Stimulated activated CD4-positive, alpha-beta T cell treated with anti-CD3 and anti-CD28 coated beads, Interleukin-15, amount 100 ng/mL, for 1 hour (primary cell): ENCODE data around the gene LPCAT3.

ENCODE experiments used
- DNase-seq, 2 donors: peaks; one replicate each; pipeline ENCODE4 v3.0.0-alpha.2; 2020; ENCODE audit warnings: low read depth in 1 of 2, low spot score in 1 of 2

The LPCAT3 gene

DNA sequence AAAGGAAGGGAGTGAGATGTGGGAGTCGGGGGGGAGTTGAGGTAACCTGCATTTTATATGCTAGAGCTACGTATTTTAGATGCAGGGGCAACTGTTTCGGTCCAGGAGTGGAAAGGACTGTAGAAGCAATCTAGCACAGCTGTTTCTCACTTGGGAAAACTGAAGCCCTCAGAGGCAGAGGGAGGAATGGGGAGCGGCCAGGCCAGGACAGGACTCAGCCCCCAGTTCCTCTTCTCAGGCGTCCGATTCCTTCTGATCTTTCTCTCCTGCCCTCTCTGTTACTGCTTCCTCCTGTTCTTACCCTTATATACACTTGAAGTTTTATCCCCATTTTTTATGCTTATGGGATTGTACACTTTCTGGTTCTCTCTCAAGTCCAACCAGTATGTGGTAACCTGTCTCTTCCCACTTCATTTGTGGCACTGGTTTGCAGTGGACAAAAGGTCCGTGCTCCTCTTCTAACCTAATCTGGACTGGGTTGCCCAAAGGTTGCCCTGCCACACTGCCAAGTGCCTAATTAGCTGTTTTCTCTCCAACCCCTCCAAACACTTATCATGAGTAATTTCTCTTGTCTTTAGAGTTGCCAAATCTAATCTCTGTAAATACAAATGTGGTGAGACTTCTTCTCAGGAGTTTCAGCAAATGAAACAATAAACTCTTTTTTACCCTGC is 16.2 kb downstream of the LPCAT3 start:
- no peak for DNase-seq

DNA sequence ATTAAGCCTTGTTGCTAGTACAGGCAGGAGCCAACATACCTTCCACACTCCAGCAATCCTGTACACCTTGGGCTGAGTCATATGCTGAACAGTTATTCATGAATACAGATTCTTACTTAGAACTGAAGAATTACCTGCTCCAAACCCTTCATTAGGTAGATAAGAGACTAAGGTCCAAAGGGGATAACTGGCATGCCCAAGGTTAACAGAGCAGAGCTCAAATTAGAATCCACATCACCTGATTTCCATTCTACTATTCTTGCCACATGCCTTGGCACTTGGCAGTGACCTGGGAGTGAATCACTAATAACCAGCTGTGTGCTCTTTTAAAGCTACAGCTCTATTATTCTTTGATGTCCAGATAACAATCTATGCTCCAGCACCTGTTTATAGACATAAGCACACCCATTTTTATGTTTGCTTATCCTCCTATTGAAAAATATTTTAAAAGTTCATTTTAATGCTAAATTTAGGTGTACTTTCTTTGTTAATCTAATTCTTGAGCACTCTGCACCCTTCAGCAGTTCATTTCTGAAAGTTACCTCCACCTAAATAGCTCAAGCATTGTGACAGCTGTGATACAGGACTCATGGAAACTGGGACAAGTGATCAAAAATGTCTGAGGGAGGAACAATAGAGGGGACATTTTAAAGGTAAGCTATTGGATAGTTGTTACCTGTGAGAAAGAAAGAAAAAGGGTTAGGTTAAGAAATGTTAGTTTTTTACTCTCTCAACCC is 19.4 kb downstream of the LPCAT3 start:
- DNase-seq = no peak

DNA sequence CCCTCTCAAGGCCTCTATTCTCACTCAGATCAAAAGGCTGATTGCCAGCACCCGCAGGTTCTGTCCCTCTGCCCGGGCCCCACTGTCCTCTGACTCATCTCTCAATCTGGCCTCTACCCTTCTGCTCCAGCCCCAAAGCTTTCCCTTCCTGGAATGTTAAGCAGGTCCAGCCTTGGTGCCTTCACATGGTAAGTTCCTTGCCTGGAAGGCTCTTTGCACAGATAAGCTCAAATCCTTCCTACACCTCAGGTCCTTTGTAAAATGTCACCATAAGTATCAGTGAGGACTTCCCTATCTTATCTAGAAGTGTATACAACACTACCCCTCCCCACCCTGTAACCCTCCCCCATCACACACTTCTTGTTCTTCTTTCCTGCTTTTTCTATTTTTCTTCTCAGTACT is 22.2 kb downstream of the LPCAT3 start:
- DNase-seq = no peak

DNA sequence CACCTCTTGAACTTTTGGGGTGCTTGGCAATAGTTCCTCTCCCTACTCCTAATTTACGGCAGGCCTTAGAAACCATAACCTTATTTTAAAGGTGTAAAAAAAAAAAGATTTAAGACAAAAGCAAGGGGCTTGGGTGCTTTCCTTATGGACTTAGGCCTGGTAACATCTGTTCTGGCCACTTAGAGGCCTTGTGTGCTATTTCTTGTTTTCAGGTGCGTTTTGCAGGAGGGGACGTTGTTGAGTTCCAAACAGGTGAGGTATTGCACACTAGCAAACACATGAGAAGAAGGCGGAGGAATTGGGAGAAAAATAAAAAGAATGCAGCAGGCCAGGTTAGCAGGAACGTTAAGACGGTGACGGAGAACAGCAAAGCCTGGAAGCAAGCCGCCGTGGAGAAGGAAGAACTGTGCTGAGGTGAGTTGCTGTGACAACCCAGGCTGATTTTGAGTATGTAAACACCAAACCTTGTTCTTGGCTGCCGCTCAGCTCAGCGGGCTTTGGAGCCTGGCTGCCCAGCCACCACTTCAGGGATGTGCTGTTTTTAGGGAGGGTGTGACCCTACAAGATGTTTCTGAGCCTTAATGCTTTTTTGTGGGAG is 30.2 kb downstream of the LPCAT3 start:
- DNase-seq = no peak

DNA sequence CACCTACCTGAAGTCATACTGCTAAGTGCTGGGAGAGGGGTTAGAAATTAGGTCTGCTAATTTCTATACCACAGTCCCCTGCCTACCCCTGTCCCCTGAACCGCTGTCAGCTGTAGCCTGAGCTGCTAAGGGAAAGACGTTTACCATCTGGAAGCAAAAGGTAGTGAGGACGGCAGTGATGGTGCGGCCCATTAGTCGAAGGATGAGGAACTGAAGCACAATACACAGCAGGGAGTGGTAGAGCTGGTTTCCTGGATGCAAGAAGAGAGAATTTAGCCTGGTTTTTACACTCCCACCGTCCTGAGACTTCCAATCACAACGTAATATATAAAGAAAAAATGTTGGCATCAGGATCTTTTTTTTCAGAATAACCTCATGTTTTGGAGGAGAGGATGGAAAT is 35.7 kb downstream of the LPCAT3 start:
- DNase-seq = no peak

DNA sequence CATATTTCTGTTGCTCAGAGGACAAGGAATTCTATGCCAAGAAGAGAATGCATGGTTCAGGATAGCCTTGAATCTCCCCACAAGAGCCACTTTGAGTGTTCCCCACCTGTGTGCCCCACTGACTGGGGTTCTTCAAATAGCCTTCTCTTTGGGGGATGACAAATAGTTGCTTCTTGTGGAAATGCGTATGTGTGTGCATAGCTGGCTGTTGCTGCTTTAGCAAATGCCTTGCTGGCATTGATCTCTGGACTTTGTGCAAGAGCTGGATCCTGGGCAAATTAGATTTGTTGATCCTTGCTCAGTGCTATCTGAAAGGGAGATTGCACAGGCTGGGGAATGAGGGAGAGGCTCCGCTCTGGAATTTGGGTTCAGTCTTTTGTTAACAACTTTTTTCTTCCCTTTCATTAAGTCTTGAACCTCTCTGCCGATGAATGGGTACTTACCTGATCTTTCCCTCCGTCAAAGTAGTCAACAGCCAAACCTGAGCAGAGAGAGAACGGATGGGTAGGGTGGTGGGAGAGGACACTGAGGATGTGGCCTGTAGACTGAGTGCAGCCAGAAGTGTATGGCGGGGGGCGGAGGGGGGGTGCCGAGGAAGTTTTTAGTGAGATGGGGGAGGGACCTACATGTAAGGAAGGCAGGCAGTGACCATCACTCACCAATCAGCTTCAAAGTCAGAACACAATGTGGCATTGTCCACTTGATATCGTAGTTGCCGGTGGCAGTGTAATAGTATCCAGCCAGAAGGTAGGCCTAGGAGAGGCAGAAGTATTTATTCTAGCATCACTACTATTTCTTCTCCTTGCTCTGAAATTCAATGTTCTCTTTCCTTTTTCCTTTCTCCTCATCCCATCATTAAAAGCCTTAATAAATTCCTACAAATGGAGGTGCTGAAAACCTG is 36.9 kb downstream of the LPCAT3 start:
- no peak for DNase-seq

DNA sequence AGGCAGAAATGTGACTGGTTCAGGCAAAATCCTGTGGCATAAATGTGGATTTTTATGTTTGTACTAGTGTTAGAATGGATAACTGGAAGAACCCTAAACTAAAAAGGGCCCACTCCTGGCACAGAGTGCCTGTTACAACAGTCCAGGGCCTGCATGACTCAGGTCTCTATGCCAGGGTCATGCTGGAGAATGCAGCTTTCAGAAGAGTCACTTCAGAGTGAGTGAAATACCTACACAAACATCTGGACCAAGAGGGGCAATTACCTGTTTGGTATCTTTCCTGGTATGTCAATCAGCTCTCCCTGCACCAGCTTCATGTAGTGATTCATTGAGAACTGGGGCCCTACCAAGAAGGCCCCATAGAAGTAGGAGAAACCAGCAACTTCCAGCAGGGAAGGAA is 37.5 kb downstream of the LPCAT3 start:
- DNase-seq = no peak

DNA sequence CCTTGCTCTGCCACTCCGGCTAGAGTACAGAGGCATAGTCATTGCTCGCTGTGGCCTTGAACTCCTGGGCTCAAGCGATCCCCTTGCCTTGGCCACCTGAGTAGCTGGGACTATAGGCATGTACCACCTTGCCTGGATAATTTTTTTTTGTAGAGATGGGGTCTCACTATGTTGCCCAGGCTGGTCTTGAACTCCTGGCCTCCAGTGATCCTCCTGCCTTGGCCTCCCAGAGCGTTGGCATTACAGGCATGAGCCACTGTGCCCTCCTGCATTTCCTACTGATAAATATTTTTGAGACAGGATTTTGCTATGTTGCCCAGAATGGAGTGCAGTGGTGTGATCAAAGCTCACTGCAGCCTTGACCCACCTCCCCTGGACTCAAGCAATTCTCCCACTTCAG is 38.2 kb downstream of the LPCAT3 start:
- no peak for DNase-seq

DNA sequence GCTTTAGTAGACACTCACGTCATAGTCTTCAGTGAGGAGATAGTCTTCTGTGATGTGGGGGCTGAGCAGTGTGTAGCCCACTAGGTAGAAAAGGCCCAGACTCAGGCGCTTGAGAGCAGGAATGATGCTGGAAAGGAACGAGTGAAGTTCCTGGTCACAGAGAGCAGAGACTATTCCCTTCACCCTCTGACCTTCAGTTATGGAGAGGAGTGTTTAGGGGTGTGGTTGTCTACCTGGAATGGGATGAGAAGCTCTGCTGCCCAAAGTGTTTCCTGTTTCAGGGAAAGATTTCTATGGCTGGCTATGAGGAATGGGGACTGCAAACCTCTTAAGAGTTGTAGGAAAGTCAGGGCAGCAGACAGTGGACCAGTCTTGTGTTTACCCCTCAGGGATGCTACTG is 38.8 kb downstream of the LPCAT3 start:
- DNase-seq = no peak

DNA sequence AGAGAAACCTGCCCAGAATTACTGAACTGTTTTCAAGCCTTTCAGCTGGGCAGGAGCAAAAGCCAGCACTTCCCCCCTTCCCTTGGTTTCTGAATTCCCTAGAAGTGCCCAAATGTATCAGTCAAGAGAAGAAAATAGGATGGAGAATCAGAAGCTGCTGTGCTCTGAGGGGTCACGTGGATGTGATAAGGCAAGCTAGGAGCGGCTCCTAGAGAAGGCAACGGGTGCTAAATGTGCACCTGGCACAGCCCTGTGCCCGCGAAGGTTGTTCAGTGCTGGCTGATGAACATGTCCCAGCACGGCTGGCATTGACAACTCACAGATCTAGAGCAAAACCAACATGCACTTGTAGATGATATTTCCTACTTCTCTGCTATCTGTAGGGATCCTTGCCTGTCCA is 39.3 kb downstream of the LPCAT3 start:
- no peak for DNase-seq

DNA sequence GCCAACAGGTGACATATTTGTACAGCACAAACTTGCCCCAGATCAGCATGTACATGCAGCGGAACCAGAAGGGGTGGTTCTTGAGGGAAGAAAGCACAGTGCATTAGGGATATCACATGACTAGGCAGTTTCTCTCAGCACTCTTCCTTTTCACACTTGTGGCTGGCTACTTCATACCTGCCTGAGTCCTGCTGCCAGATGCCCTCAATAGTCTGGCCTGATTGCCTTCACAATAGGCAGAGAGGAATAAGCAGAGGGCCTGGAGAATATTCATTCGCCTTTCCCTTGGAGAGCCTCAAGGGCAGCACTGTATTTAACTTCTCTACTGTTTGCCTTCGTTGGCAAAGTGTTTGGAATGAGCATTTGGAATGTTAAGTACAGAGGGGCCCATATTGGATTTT is 39.7 kb downstream of the LPCAT3 start:
- DNase-seq = no peak

DNA sequence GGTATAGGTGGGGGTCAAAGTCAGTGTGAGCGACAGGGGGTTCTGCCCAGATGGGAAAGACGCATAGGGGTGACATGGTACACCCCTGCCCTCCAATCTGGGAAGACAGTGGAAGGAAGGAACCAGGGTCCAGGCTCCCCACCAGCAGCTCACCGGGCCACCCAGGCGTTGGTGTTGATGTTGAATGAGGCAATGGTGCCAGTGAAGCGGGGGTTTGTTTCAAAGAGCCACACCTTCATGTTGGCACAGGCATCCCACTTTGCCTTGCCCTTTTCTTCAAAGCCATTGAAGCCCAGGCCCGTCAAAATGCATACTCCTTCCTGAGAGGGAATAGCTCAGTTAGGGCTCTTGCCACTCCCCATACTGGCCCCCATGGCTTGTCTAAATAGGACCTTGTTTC is 40.1 kb downstream of the LPCAT3 start:
- DNase-seq = no peak

DNA sequence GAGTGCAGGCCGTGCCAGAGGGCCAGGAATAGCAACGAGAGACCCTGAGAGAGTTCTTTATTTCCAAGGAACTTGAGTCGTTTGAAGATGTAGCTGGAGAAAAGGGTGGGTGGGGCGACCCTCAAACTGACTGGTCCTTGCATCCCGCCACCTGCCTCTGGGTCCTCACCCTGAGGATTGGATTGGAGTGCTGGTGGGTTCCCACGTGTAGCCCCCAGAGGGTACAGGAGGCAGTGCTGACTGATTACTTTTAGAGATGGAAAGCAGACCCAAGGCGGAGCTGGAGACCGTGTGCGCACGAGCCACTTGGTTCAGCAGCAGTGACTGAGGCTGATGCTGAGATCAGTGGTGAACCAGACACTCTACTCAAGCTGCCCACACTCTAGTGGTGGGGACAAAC is 40.6 kb downstream of the LPCAT3 start:
- DNase-seq = no peak

DNA sequence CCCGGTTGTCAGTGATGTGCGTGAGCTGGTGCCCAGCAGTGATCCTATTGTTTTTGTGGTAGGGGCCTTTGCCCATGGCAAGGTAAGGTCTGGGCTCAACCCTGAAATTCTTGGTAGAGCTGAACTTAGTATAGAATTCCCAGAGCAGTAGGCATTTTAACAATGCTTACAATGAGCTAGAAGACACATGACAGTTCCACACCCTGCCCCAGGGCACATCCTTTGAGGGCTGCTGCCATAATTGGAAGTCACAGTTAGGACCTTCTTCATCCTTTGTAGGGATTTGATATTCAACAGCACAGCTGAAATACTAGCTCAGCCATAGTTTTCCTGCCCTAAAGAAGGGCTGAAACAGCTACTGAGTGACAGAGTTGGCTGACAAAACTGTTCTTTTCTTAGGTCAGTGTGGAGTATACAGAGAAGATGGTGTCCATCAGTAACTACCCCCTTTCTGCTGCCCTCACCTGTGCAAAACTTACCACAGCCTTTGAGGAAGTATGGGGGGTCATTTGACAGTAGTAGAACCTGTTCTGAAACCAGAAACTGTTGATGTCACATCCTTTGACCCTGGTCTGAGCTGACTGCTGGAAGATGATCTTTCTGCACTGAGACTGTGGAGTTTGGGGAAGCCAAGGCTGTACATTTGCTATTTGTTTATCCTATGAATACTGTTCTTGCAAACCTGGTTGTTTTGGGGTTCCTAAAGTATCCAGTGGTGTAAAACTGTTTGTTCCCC is 42.8 kb downstream of the LPCAT3 start:
- DNase-seq = no peak

DNA sequence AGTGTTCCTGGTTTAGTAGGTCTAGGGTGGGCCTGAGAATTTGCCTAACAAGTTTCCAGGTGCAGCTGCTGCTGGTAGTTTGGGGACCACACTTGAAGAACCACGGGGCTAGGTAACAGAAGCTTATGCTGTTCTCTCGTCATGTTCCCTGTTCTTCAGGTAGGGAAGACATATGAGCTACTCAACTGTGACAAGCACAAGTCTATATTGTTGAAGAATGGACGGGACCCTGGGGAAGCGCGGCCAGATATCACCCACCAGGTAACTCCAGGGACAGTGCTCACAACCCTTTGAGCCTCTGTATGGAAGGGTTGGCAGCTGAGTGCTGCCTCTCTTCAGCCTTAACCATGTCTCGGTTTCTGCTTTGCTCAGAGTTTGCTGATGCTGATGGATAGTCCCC is 44.1 kb downstream of the LPCAT3 start:
- no peak for DNase-seq

DNA sequence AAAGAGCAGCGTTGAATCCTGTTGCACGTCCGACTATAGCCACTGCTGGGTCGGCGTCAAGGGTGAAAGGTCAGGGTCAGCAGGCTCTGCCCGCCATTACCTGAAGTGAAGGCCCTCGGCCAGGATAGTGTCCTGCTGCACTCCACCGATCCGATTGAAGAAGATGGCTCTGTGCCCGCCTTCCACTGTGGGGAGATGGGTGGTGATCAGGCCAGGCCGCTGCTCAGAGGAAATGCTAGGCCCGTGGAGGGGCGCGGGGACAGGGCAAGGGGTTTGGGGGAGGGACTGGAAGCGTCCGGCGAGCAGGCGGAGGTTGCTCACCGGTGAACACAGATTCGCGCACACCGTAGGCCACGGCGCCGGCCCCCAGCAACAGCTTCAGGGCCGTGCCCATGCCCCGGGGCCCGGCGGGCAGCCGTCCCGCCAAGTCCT is 48.2 kb downstream of the LPCAT3 start:
- DNase-seq = no peak

DNA sequence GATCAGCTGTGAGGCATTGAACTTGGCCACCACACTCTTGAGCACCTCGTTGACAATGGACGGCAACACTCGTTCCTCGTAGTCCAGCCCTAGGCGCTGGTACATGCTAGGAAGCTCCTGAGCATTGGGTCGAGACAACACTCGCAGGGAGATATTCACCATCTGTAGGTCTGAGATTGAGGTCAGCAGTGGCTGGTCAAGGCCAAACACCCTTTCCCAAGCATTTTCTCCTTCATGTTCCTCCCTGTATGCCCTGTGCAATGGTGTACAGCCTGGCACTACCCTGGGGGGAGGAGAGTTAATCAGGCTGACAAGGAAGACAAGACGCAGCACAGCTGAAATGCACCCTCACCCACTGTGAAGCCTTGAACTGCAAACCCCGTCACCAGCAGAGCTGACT is 49.9 kb downstream of the LPCAT3 start:
- no peak for DNase-seq

DNA sequence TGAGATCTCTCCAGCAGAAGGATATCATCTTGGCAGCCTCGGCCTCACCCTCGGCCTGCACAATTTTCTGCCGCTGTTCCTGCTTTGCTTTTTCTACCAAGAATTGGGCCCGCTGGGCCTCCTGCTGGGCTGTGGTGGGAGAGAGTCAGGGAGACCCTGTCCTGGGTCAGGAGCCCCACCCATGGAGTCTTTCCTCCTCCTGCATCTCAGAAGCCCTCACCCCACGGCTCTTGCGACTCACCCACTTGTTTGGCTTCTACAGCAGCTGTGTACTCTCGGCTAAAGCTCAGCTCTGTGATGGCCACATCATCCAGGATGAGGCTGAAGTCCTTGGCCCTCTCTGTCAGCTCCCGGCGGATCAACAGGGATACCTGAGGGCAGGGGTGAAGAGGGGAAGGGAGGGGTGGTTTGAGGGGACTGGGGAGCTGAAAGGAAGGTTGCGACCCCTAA is 50.6 kb downstream of the LPCAT3 start:
- no peak for DNase-seq

DNA sequence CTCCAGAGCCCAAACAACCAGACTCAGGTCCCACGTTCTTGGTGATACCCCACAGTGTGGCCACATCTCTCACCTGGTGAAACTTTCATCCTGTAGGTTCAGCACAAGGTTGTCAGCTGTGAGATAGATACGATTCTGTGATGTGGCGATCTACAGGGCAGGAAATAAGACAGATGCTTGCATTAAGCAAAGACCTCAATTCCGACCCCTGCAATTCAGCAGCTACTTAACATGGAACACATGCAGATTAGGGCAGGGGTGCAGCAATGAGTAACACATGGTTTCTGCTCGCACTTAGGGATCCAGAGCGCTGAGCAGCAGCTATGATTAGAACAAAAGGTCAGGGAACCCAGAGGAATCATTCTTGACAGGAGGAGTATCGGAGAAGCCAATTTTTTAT is 51.9 kb downstream of the LPCAT3 start:
- no peak for DNase-seq

DNA sequence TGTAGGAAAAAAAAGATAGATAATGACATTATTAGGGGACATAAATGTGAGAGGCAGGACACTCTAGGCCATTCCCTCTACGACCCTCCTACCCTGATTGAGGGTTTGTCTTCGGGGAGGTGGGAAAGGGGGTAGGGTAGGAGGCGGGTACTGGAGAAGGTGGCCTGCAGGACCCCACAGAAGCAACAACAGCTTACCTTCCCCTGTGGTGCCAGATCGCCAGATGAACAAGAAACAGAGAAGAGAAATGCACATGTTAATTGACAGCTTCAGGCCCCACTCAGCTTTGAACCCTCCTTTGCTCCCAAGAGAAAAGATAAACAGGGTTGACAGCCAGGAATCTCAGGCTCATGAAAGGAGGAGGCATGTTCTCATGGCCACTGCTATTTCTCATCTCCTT is 52.6 kb downstream of the LPCAT3 start:
- DNase-seq = no peak
